C4-2B (cell line): ENCODE data around the gene KLK13.

Experiments used
- ZFX ChIP-seq: fragments of 450-650 bp; IDR thresholded peaks from 2 replicates; pipeline ENCODE4 v1.6.1; 2017
- TF ChIP-seq, protein P1 (sequence below): fragments of 450-650 bp; conservative IDR thresholded peaks from 2 replicates; pipeline ENCODE4 v1.5.1; 2017; ENCODE audit warnings: mild to moderate bottlenecking

DNA sequence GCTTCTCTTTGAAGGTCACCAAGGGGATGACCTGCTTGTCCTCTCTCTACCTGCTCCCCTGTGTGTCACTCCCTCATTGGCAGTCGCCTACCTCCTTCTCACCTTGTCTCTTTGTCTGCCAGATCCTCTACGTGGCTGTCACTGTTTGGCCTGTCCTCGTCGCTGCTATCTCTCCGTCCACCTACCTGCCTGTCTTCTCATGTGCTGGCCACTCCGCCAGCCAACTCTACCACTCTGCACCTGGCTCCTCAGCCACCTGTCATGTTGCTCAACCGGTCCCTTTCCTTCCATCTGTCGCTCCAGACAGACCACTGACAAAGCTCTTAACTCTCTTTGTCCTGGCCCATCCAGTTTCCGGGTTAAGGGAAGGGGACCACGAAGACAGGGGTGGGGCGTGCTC is 30.2 kb downstream of the KLK13 start, which contains the start of gene KLK12:
- TF ChIP-seq, protein P1, sequence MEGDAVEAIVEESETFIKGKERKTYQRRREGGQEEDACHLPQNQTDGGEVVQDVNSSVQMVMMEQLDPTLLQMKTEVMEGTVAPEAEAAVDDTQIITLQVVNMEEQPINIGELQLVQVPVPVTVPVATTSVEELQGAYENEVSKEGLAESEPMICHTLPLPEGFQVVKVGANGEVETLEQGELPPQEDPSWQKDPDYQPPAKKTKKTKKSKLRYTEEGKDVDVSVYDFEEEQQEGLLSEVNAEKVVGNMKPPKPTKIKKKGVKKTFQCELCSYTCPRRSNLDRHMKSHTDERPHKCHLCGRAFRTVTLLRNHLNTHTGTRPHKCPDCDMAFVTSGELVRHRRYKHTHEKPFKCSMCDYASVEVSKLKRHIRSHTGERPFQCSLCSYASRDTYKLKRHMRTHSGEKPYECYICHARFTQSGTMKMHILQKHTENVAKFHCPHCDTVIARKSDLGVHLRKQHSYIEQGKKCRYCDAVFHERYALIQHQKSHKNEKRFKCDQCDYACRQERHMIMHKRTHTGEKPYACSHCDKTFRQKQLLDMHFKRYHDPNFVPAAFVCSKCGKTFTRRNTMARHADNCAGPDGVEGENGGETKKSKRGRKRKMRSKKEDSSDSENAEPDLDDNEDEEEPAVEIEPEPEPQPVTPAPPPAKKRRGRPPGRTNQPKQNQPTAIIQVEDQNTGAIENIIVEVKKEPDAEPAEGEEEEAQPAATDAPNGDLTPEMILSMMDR: no peak
- no peak for TF ChIP-seq ZFX
